A673 (cell line): ENCODE results near the gene ZNF488. TPM values are rescaled to one million over a fixed set of nuclear protein-coding genes. Genes with fewer than 3 reads are reported as not detected.

Experiments used
- BruUV-seq: library from RNA; stranded (reverse); fragments of 400-500 nt; replicated peaks from 2 replicates; lab custom pipeline; 2021; lab: Mats Ljungman, UMichigan
- CTCF ChIA-PET: fragments of 300-600 bp; sonication (Branson Sonifier 250); formaldehyde crosslinking; loops from one replicate; lab custom pipeline; 2022; ENCODE audit warnings: antibody characterized with exemption; lab: Charles Lee
- POLR2A ChIA-PET: fragments of 300-600 bp; sonication (Branson Sonifier 250); formaldehyde crosslinking; loops from one replicate; lab custom pipeline; 2022; ENCODE audit warnings: antibody characterized with exemption; ENCODE audit not compliant: low non-redundant PET; lab: Charles Lee
- DNase-seq: peaks from one replicate; pipeline ENCODE4 v3.0.0-alpha.2; 2015; ENCODE audit warnings: low spot score
- H3K27ac ChIP-seq: fragments of 200-600 bp; sonication (generic); 2 replicates; pipeline ENCODE4 v1.5.1; 2016; ENCODE audit warnings: mixed run types, low read depth, mild to moderate bottlenecking, mixed read lengths, antibody characterized with exemption, low read length; ENCODE audit not compliant: poor library complexity, severe bottlenecking
- H3K27me3 ChIP-seq: fragments of 200-600 bp; sonication (generic); replicated peaks from 2 replicates; pipeline ENCODE4 v1.6.1; 2017; ENCODE audit warnings: mixed run types, low read depth, mild to moderate bottlenecking, mixed read lengths, antibody characterized with exemption, low read length; ENCODE audit not compliant: insufficient read depth, poor library complexity
- H3K36me3 ChIP-seq: fragments of 200-600 bp; sonication (generic); 2 replicates; pipeline ENCODE4 v1.6.1; 2016; ENCODE audit warnings: mixed run types, mild to moderate bottlenecking, mixed read lengths, antibody characterized with exemption, low read length; ENCODE audit not compliant: insufficient read depth, poor library complexity, severe bottlenecking
- H3K4me1 ChIP-seq: fragments of 200-600 bp; sonication (generic); 2 replicates; pipeline ENCODE4 v1.6.1; 2017; ENCODE audit warnings: mixed run types, mild to moderate bottlenecking, mixed read lengths, antibody characterized with exemption, low read length; ENCODE audit not compliant: insufficient read depth, poor library complexity, severe bottlenecking
- H3K4me3 ChIP-seq: fragments of 200-600 bp; sonication (generic); 2 replicates; pipeline ENCODE4 v1.5.1; 2016; ENCODE audit warnings: low read depth, mixed run types, mild to moderate bottlenecking, mixed read lengths, low read length; ENCODE audit not compliant: poor library complexity, severe bottlenecking
- H3K9me3 ChIP-seq: fragments of 200-600 bp; sonication (generic); 2 replicates; pipeline ENCODE4 v1.6.1; 2016; ENCODE audit warnings: mixed run types, low read depth, mild to moderate bottlenecking, mixed read lengths, antibody characterized with exemption, low read length; ENCODE audit not compliant: poor library complexity, severe bottlenecking
- CTCF ChIP-seq: fragments of 300-800, 200-600 bp; sonication (generic); conservative IDR thresholded peaks from 2 replicates; pipeline ENCODE4 v1.5.1; 2017; ENCODE audit warnings: low read depth, mild to moderate bottlenecking, antibody characterized with exemption, low read length, moderate library complexity, mixed read lengths
- EZH2 ChIP-seq: fragments of 200-600 bp; sonication (generic); IDR thresholded peaks from 2 replicates; pipeline ENCODE4 v1.6.1; 2017; ENCODE audit warnings: borderline replicate concordance, low read depth, mild to moderate bottlenecking, mixed read lengths, antibody characterized with exemption, low read length; ENCODE audit not compliant: poor library complexity, severe bottlenecking
- intact Hi-C: fragments of 100-400 bp; cut with micrococcal nuclease; formaldehyde crosslinking; loops from one replicate; pipeline ENCODE4 v1.10.0; 2022; ENCODE audit not compliant: unreplicated experiment
- total RNA-seq: library from RNA; stranded (reverse); gene quantifications from 2 replicates; pipeline ENCODE4 v1.2.3, GENCODE V29; 2021

Gene ZNF488
- total RNA-seq, 1 experiment from 2014 or later, result 0.09 TPM

DNA sequence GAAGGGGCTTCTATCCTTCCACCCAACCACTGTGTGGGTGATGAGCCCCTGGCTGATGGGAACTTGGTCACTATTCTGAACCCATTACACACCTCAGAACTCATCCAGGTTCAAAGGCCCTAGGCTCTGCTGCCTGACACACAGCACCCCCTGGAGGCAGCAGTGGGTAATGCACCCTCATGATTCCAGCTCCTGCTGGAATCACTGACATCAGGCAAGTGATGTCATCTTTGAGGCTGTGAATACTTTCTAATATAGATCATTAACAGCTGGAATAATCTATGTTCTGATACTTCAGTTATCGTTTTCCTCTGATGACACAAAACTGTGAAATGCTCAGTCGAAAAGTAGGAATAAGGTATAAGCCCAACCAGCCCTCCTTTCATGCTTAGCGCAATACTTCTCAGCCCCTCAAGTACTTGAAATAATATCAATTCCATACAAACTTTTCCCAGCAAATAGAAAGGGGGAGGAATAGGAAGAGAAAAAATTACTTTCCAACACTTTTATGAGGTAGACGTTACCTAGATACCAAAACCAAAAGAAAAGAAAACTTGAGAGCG lies 43.4 kb downstream of the ZNF488 start:
- peak; percentile 58 for DNase-seq
- intact Hi-C loops, result no loop called here
- BruUV-seq, result no TSS peak
- no peaks in the 10 kb centered on the region for H3K4me1 ChIP-seq
- no peak overlapping the region for H3K27ac ChIP-seq
- H3K9me3 ChIP-seq, result no peaks in the 10 kb centered on the region
- no peaks in the 10 kb centered on the region for H3K36me3 ChIP-seq
- no peak overlapping the region for H3K4me3 ChIP-seq
- ChIA-PET POLR2A (no interaction called here), CTCF (interaction anchor here (0.6 to 1.0 kb wide), 3 partner anchors 293 to 343 kb away, joined by 3 to 6 read pairs (median 4); no protein-coding TSS in a partner anchor)
- TF ChIP-seq CTCF (peak; percentile 93), EZH2 (no peak)
- no peaks in the 10 kb centered on the region for H3K27me3 ChIP-seq

- POLR2A ChIA-PET, result no interaction called here
- Histone ChIP-seq H3K27ac (no peak overlapping the region), H3K27me3 (no peaks in the 10 kb centered on the region), H3K4me3 (no peak overlapping the region), H3K4me1 (no peaks in the 10 kb centered on the region), H3K36me3 (no peaks in the 10 kb centered on the region), H3K9me3 (no peaks in the 10 kb centered on the region)
- no TSS peak for BruUV-seq
- TF ChIP-seq CTCF (no peak), EZH2 (no peak)
- intact Hi-C loops, result no loop called here
- DNase-seq, result no peak
- CTCF ChIA-PET, result interaction anchor here (1.0 kb wide), 2 partner anchors 292 to 315 kb away, joined by 4 to 6 read pairs; no protein-coding TSS in a partner anchor
Measured at GRCh38 chr10:47339759-47340607, 44.1 kb downstream of the ZNF488 start.

DNA sequence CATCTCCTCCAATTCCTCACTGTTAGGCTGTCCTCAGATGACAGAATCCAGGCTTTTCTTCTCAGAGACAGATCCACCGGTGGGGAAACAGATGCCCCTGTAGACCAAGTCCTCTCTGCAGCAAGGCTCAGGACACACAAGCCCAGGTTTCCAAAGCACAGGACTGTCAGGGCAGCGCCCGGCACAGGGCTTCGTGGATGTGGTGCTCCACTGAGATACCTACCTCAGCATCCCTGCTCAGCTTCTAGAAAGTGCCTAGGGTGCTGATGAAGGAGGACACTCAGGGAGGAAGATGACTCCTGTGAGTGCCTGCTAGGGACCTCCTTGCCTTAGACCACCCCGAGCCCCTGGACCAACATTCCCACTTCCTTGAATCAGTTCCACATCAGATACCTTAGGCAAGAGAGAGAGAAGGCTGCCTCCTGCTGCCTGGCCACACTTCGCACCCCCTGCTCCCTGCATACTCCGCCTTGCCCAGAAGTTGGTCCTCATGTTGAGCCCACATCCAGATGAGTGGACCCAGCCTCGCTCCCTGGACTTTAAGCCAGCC lies 44.8 kb downstream of the ZNF488 start:
- H3K4me3 ChIP-seq, result no peak overlapping the region
- H3K36me3 ChIP-seq, result no peaks in the 10 kb centered on the region
- ChIA-PET POLR2A (no interaction called here), CTCF (no interaction called here)
- H3K27ac ChIP-seq, result no peak overlapping the region
- H3K27me3 ChIP-seq, result no peaks in the 10 kb centered on the region
- H3K9me3 ChIP-seq, result no peaks in the 10 kb centered on the region
- intact Hi-C loops, result no loop called here
- H3K4me1 ChIP-seq, result no peaks in the 10 kb centered on the region
- TF ChIP-seq CTCF, result no peak
- no peak for TF ChIP-seq EZH2
- no TSS peak for BruUV-seq
- no peak for DNase-seq
